OCI-LY3 (cell line): ENCODE data around the gene ITPKC.

Experiments
- EZH2phosphoT487 ChIP-seq: fragments of 200-600 bp; shearing (Covaris generic); IDR thresholded peaks from 2 replicates; pipeline ENCODE4 v1.6.1; 2018; ENCODE audit warnings: antibody characterized with exemption, mixed run types, low read depth
- TF ChIP-seq, protein P1 (sequence below): fragments of 200-600, 300-600 bp; sonication (generic); IDR thresholded peaks from 2 replicates; pipeline ENCODE4 v1.5.1; 2014; ENCODE audit warnings: antibody characterized with exemption, low read length, low read depth

DNA sequence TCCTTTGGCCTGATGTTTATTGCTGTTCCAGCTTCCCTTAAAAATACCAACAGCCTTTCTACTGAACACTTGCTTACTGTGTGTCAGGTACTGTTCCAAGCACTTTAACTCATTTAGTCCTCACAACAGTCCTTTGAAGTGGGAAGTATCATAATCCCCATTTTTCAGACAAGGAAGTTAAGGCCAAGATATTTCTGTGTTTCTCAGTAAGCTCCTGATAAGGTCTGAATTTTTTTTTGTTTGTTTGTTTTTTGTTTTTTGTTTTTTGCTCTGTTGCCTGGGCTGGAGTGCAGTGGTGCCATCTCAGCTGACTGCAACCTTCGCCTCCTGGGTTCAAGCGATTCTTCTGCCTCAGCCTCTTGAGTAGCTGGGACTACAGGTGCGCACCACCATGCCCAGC, 41.6 kb downstream of the ITPKC start:
- TF ChIP-seq, protein P1, sequence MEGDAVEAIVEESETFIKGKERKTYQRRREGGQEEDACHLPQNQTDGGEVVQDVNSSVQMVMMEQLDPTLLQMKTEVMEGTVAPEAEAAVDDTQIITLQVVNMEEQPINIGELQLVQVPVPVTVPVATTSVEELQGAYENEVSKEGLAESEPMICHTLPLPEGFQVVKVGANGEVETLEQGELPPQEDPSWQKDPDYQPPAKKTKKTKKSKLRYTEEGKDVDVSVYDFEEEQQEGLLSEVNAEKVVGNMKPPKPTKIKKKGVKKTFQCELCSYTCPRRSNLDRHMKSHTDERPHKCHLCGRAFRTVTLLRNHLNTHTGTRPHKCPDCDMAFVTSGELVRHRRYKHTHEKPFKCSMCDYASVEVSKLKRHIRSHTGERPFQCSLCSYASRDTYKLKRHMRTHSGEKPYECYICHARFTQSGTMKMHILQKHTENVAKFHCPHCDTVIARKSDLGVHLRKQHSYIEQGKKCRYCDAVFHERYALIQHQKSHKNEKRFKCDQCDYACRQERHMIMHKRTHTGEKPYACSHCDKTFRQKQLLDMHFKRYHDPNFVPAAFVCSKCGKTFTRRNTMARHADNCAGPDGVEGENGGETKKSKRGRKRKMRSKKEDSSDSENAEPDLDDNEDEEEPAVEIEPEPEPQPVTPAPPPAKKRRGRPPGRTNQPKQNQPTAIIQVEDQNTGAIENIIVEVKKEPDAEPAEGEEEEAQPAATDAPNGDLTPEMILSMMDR: no peak
- TF ChIP-seq EZH2phosphoT487: no peak
